Measurements from ENCODE around the gene MYBPH.

DNA sequence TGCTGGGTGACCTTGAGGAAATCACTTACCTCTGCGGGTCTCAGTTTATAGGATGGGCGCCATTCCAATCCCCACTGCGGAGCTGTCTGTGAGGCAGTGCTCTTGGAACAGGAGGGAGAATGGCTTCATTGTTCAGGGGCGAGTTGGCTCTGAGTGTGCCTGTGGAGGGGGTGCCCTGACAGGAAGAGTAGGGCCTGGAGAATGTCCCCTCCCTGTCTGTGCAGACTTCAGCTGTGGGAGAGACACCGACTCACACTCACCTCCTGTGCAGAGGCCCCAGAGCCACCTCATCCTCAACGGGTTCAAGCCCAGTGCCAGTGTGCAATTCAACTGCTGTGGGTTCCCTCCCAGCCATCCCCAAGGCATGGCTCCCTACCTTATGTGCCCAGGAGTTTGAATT lies 31.0 kb downstream of the MYBPH start:
- no peak for TF ChIP-seq ZNF670 (CRISPR knock-in tag; IDR thresholded peaks at IDR 0.05; ENCODE audit: borderline replicate concordance)
- no peak for TF ChIP-seq REXO4 (CRISPR knock-in tag; IDR thresholded peaks at IDR 0.05; ENCODE audit: borderline replicate concordance)

Measured in HepG2 (cell line).